Measurements from ENCODE around the gene AUH. TPM values are rescaled to one million over a fixed set of nuclear protein-coding genes. Genes with fewer than 3 reads are reported as not detected.
A peak's percentile ranks its signal among the peaks of the same experiment; 100 is the strongest.

The AUH gene
- total and polyA plus RNA-seq, 9 of the 15 experiments (the other 6 are each of a cell fraction or from before 2014, with no cell fraction given) = 3.4 to 29.0 (median 10.1) TPM

- H3K9me3 ChIP-seq (replicated peaks; ENCODE audit: control insufficient read depth, insufficient read depth, low read depth, low read length) = 0 out of 2 replicates have a peak, but pooled peaks cover 1% of the 10 kb centered on the region
- H3K27me3 ChIP-seq (ENCODE audit: control insufficient read depth in 2 of 2, insufficient read depth in 2 of 2, low read length in 2 of 2) = no peaks in the 10 kb centered on the region
- H3K79me2 ChIP-seq (ENCODE audit: control insufficient read depth, insufficient read depth, low read length) = no peaks in the 10 kb centered on the region; the same call in 2 of the 3 replicates
- ATAC-seq (no peak), DNase-seq (ENCODE audit: extremely low read depth in 1 of 4, low spot score in 3 of 4) (peak; percentile 31 to 58 (median 50)), FAIRE-seq (peak; percentile 48)
- no peak overlapping the region for H3K4me3 ChIP-seq
- H4K20me1 ChIP-seq (replicated peaks; ENCODE audit: control insufficient read depth, insufficient read depth, low read length) = no peaks in the 10 kb centered on the region
- H2AFZ ChIP-seq (ENCODE audit: low read depth, low read length) = no peak overlapping the region
- no TSS peak for BruUV-seq (replicated peaks)
- no peaks in the 10 kb centered on the region for H3K9me1 ChIP-seq (ENCODE audit: control insufficient read depth, insufficient read depth, low read length)
- POLR2A ChIA-PET = no interaction called here
- H3K4me1 ChIP-seq (replicated peaks in 1 of 2; ENCODE audit: control insufficient read depth in 2 of 2, insufficient read depth in 2 of 2, low read length in 2 of 2) = peaks cover 8 to 26% of the 10 kb centered on the region in 2 experiments; a peak in 4 of 5 replicates
- TF ChIP-seq ZBTB12 (CRISPR knock-in tag; IDR thresholded peaks at IDR 0.05) = no peak
- TF ChIP-seq TCF3 (CRISPR knock-in tag; IDR thresholded peaks at IDR 0.05) = peak; percentile 58
- TF ChIP-seq NFIC (IDR thresholded peaks at IDR 0.05) = peak; percentile 52
- TF ChIP-seq CBFA2T3 (IDR thresholded peaks at IDR 0.05) = peak; percentile 77
- TF ChIP-seq EP300 (IDR thresholded peaks at IDR 0.05; ENCODE audit: low read length) = peak; percentile 22; the same call in 1 of the 2 replicates
- no peak for TF ChIP-seq ZNF24 (IDR thresholded peaks at IDR 0.05)
- TF ChIP-seq TAL1 (IDR thresholded peaks at IDR 0.05) = 0 out of 2 replicates have a peak, but pooled peaks have one; percentile 44
- peak; percentile 48; the same call in 1 of the 2 replicates for TF ChIP-seq ARID1B (IDR thresholded peaks at IDR 0.05)
- TF ChIP-seq KDM1A (IDR thresholded peaks at IDR 0.05) = 0 out of 4 replicates have a peak, but pooled peaks of 1 of the 2 experiments have one; percentile 24
- no peak for TF ChIP-seq ZNF583 (CRISPR knock-in tag; IDR thresholded peaks at IDR 0.05)
- TF ChIP-seq CBFA2T2 (conservative IDR thresholded peaks at IDR 0.05) = peak; percentile 69
- intact Hi-C loops (cut with micrococcal nuclease) = no loop called here
- CTCF ChIA-PET (ENCODE audit: low intra/inter-chr PET ratio) = no interaction called here
- no peaks in the 10 kb centered on the region for H3K36me3 ChIP-seq (ENCODE audit: control insufficient read depth, insufficient read depth, low read length)
- no peak overlapping the region for H3K27ac ChIP-seq (ENCODE audit: extremely low read depth, low read depth, low read length)
- in situ Hi-C loops (cut with MboI) = no loop called here
- H3K4me2 ChIP-seq (ENCODE audit: insufficient read depth, low read length) = no peak overlapping the region
- H3K9ac ChIP-seq (ENCODE audit: insufficient read depth in 1 of 2, low read depth in 2 of 2, low read length in 2 of 2) = no peak overlapping the region
Observed at GRCh38 chr9:91202736-91203283, 158.9 kb downstream of the AUH start.

All from K562 (cell line).